HepG2 (cell line): ENCODE measurements around the gene ABCC3. TPM values are rescaled to one million over a fixed set of nuclear protein-coding genes. Genes with fewer than 3 reads are reported as not detected.
A peak's percentile ranks its signal among the peaks of the same experiment; 100 is the strongest.

Experiments
- EEA1 ChIP-seq: sonication (generic); formaldehyde crosslinking; IDR thresholded peaks from 2 replicates; pipeline ENCODE4 v1.5.1; 2020; ENCODE audit warnings: mild to moderate bottlenecking, missing genetic modification reagents, borderline replicate concordance
- FOSL2 ChIP-seq: sonication (generic); formaldehyde crosslinking; IDR thresholded peaks from 2 replicates; pipeline ENCODE4 v1.4.0; 2020; ENCODE audit warnings: missing genetic modification reagents
- GATAD2A ChIP-seq: IDR thresholded peaks from 2 replicates; pipeline ENCODE4 v1.6.1; 2016
- HOXA3 ChIP-seq: sonication (generic); formaldehyde crosslinking; IDR thresholded peaks from 2 replicates; pipeline ENCODE4 v1.5.0; 2020; ENCODE audit warnings: missing genetic modification reagents
- MAFG ChIP-seq: sonication (generic); formaldehyde crosslinking; IDR thresholded peaks from 2 replicates; pipeline ENCODE4 v1.5.1; 2020; ENCODE audit warnings: mild to moderate bottlenecking, missing genetic modification reagents
- MAFK ChIP-seq, 2 experiments: IDR thresholded peaks in 1 of 2; conservative IDR thresholded peaks in 1 of 2; 2 replicates each; pipeline ENCODE4 v1.6.1; 2011; ENCODE audit warnings: improper control_type of control experiment in 2 of 2, low read length in 2 of 2
- MTA1 ChIP-seq: sonication (generic); formaldehyde crosslinking; IDR thresholded peaks from 2 replicates; pipeline ENCODE4 v1.4.0; 2020; ENCODE audit warnings: missing genetic modification reagents, mild to moderate bottlenecking, borderline replicate concordance
- RXRA ChIP-seq: sonication (generic); formaldehyde crosslinking; IDR thresholded peaks from 2 replicates; pipeline ENCODE4 v1.5.1; 2020; ENCODE audit warnings: missing genetic modification reagents
- SALL1 ChIP-seq: sonication (generic); formaldehyde crosslinking; IDR thresholded peaks from 2 replicates; pipeline ENCODE4 v1.8.0; 2022; ENCODE audit warnings: mild to moderate bottlenecking, missing genetic modification reagents
- SOX13 ChIP-seq, 3 experiments: fragments of 450-650 bp in 1 of 3; sonication (generic) in 1 of 3; formaldehyde crosslinking in 1 of 3; IDR thresholded peaks in 2 of 3; conservative IDR thresholded peaks in 1 of 3; 2 replicates each; pipeline versions ENCODE4 v1.5.0 to v1.6.1; 2016 to 2020; ENCODE audit warnings: antibody characterized with exemption in 1 of 3, mild to moderate bottlenecking in 1 of 3, missing compliant biosample characterization in 1 of 3, missing genetic modification reagents in 1 of 3, moderate library complexity in 1 of 3
- SOX6 ChIP-seq, 2 experiments: fragments of 450-650 bp in 1 of 2; sonication (generic) in 1 of 2; formaldehyde crosslinking in 1 of 2; IDR thresholded peaks; 2 replicates each; pipeline versions ENCODE4 v1.4.0 to v1.6.1; 2017 to 2020; ENCODE audit warnings: antibody characterized with exemption in 1 of 2, mild to moderate bottlenecking in 1 of 2, missing genetic modification reagents in 1 of 2
- SSRP1 ChIP-seq: IDR thresholded peaks from 2 replicates; pipeline ENCODE4 v1.6.1; 2016; ENCODE audit warnings: control low read depth
- ZEB1 ChIP-seq: IDR thresholded peaks from 2 replicates; pipeline ENCODE4 v1.6.1; 2012; ENCODE audit warnings: mild to moderate bottlenecking, low read depth, inconsistent platforms; ENCODE audit not compliant: insufficient replicate concordance
- ZNF619 ChIP-seq: sonication (generic); formaldehyde crosslinking; IDR thresholded peaks from 2 replicates; pipeline ENCODE4 v1.4.0; 2020; ENCODE audit warnings: mild to moderate bottlenecking, missing genetic modification reagents
- ZNF7 ChIP-seq: IDR thresholded peaks from 2 replicates; pipeline ENCODE4 v1.6.1; 2016; ENCODE audit warnings: missing biosample characterization, missing genetic modification reagents
- polyA plus RNA-seq, 8 experiments: library from polyadenylated mRNA; depleted of rRNA in 3 of 8; stranded (reverse) in 7 of 8; unstranded in 1 of 8; fragments of >200 nt; fragmentation: Illumina TruSeq in 4 of 8; extraction: Trizol in 4 of 8; gene quantifications; 2 replicates each; pipeline versions ENCODE4 v1.2.1 to v1.2.3, GENCODE V29; 2011 to 2016; ENCODE audit warnings: low read depth in 4 of 8, missing spikeins in 1 of 8, mixed read lengths in 1 of 8; ENCODE audit not compliant: insufficient read depth in 1 of 8
- total RNA-seq, 5 experiments: library from RNA; depleted of rRNA; stranded (reverse); fragments of >200 nt; fragmentation: Illumina TruSeq; extraction: Trizol; gene quantifications; 2 replicates each; pipeline ENCODE4 v1.2.3, GENCODE V29; 2016; ENCODE audit warnings: low read depth in 1 of 5
- TF ChIP-seq, protein P1 (sequence below): sonication (generic); formaldehyde crosslinking; IDR thresholded peaks from 2 replicates; pipeline ENCODE4 v1.5.1; 2020; ENCODE audit warnings: missing genetic modification reagents, mild to moderate bottlenecking, borderline replicate concordance
- TF ChIP-seq, protein P2 (sequence below): sonication (generic); formaldehyde crosslinking; conservative IDR thresholded peaks from 2 replicates; pipeline ENCODE4 v1.4.0; 2020; ENCODE audit warnings: mild to moderate bottlenecking, missing genetic modification reagents, moderate library complexity
- TF ChIP-seq, protein P3 (sequence below): IDR thresholded peaks from 2 replicates; pipeline ENCODE4 v1.6.1; 2016; ENCODE audit warnings: missing compliant biosample characterization, missing genetic modification reagents, borderline replicate concordance
- TF ChIP-seq, protein P4 (sequence below): sonication (generic); formaldehyde crosslinking; IDR thresholded peaks from 2 replicates; pipeline ENCODE4 v1.5.0; 2020; ENCODE audit warnings: mild to moderate bottlenecking, missing genetic modification reagents

Gene ABCC3
- total and polyA plus RNA-seq, 2 of the 13 experiments (the other 11 are each of a cell fraction or from before 2014, with no cell fraction given) = 25.2 to 50.7 TPM

- TF ChIP-seq, protein P1, sequence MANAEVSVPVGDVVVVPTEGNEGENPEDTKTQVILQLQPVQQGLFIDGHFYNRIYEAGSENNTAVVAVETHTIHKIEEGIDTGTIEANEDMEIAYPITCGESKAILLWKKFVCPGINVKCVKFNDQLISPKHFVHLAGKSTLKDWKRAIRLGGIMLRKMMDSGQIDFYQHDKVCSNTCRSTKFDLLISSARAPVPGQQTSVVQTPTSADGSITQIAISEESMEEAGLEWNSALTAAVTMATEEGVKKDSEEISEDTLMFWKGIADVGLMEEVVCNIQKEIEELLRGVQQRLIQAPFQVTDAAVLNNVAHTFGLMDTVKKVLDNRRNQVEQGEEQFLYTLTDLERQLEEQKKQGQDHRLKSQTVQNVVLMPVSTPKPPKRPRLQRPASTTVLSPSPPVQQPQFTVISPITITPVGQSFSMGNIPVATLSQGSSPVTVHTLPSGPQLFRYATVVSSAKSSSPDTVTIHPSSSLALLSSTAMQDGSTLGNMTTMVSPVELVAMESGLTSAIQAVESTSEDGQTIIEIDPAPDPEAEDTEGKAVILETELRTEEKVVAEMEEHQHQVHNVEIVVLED = no peak
- TF ChIP-seq SALL1 (CRISPR knock-in tag) (peak; percentile 70), FOSL2 (CRISPR knock-in tag) (peak; percentile 93), GATAD2A (CRISPR knock-in tag) (peak; percentile 91), SOX6 (IDR thresholded peaks at IDR 0.05) (no peak), SOX6 (CRISPR knock-in tag; IDR thresholded peaks at IDR 0.05) (peak; percentile 66), RXRA (CRISPR knock-in tag) (peak; percentile 95), MTA1 (CRISPR knock-in tag) (peak; percentile 73), MAFG (peak; percentile 97), MAFK (conservative IDR thresholded peaks at IDR 0.05 in 1 of 2, IDR thresholded peaks at IDR 0.05 in 1 of 2; ENCODE audit: low read length in 2 of 2) (peak; percentile 95 to 99), HOXA3 (CRISPR knock-in tag) (peak; percentile 59), ZNF7 (no peak), ZNF619 (CRISPR knock-in tag) (0 out of 2 replicates have a peak, but pooled peaks have one; percentile 57), SSRP1 (no peak), ZEB1 (peak; percentile 52), SOX13 (IDR thresholded peaks at IDR 0.05) (no peak), SOX13 (CRISPR knock-in tag; conservative IDR thresholded peaks at IDR 0.05 in 1 of 2, IDR thresholded peaks at IDR 0.05 in 1 of 2) (peak in 1 of 2 experiments; percentile 72; a peak in 2 of 4 replicates), EEA1 (CRISPR knock-in tag) (0 out of 2 replicates have a peak, but pooled peaks have one; percentile 70)
- TF ChIP-seq, protein P2, sequence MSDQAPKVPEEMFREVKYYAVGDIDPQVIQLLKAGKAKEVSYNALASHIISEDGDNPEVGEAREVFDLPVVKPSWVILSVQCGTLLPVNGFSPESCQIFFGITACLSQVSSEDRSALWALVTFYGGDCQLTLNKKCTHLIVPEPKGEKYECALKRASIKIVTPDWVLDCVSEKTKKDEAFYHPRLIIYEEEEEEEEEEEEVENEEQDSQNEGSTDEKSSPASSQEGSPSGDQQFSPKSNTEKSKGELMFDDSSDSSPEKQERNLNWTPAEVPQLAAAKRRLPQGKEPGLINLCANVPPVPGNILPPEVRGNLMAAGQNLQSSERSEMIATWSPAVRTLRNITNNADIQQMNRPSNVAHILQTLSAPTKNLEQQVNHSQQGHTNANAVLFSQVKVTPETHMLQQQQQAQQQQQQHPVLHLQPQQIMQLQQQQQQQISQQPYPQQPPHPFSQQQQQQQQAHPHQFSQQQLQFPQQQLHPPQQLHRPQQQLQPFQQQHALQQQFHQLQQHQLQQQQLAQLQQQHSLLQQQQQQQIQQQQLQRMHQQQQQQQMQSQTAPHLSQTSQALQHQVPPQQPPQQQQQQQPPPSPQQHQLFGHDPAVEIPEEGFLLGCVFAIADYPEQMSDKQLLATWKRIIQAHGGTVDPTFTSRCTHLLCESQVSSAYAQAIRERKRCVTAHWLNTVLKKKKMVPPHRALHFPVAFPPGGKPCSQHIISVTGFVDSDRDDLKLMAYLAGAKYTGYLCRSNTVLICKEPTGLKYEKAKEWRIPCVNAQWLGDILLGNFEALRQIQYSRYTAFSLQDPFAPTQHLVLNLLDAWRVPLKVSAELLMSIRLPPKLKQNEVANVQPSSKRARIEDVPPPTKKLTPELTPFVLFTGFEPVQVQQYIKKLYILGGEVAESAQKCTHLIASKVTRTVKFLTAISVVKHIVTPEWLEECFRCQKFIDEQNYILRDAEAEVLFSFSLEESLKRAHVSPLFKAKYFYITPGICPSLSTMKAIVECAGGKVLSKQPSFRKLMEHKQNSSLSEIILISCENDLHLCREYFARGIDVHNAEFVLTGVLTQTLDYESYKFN (CRISPR knock-in tag) = peak; percentile 84
- TF ChIP-seq, protein P3, sequence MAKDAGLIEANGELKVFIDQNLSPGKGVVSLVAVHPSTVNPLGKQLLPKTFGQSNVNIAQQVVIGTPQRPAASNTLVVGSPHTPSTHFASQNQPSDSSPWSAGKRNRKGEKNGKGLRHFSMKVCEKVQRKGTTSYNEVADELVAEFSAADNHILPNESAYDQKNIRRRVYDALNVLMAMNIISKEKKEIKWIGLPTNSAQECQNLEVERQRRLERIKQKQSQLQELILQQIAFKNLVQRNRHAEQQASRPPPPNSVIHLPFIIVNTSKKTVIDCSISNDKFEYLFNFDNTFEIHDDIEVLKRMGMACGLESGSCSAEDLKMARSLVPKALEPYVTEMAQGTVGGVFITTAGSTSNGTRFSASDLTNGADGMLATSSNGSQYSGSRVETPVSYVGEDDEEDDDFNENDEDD (CRISPR knock-in tag) = peak; percentile 29; the same call in 1 of the 2 replicates
- TF ChIP-seq, protein P4, sequence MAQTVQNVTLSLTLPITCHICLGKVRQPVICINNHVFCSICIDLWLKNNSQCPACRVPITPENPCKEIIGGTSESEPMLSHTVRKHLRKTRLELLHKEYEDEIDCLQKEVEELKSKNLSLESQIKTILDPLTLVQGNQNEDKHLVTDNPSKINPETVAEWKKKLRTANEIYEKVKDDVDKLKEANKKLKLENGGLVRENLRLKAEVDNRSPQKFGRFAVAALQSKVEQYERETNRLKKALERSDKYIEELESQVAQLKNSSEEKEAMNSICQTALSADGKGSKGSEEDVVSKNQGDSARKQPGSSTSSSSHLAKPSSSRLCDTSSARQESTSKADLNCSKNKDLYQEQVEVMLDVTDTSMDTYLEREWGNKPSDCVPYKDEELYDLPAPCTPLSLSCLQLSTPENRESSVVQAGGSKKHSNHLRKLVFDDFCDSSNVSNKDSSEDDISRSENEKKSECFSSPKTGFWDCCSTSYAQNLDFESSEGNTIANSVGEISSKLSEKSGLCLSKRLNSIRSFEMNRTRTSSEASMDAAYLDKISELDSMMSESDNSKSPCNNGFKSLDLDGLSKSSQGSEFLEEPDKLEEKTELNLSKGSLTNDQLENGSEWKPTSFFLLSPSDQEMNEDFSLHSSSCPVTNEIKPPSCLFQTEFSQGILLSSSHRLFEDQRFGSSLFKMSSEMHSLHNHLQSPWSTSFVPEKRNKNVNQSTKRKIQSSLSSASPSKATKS = no peak
Observed at GRCh38 chr17:50661795-50662391, 27.2 kb downstream of the ABCC3 start (continued).
